Suppressor macrophage (primary cell): ENCODE measurements around the gene EBI3.
"Not testable (repeated sequence)": the region's sequence is repeated elsewhere in the genome, so short reads cannot be mapped to it uniquely, and the experiment has no call there.

Experiments
- DNase-seq, 4 experiments: peaks; one replicate each; pipeline ENCODE4 v3.0.0-alpha.2; 2020 to 2022

The EBI3 gene

DNA sequence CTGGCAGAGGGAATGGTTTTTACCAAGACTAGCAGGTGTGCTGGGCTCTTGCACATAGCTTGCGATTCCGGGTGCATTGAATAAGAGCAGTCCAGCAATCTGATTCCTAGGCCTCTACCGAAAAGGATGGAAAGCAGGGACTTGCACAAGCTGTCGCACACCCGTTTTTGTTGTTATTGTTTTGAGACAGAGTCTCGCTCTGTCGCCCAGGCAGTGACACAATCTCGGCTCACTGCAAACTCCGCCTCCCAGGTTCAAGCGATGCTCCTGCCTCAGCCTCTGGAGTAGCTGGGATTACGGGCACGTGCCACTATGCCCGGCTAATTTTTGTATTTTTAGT is 5.5 kb downstream of the EBI3 start:
- DNase-seq, result no peak

DNA sequence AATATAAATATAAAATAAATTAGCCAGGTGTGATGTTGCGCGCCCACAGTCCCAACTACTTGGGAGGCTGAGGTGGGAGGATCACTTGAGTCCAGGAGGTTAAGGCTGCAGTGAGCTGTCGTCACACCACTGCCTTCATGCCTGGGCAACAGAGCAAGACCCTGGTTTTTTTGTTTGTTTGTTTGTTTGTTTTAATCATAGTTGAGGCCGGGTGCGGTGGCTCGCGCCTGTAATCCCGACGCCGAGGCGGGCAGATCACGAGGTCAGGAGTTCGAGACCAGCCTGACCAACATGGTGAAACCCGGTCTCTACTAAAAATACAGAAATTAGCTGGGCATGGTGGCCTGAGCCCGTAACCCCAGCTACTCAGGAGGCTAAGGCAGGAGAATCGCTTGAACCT is 8.2 kb downstream of the EBI3 start:
- DNase-seq, result not testable (repeated sequence)

DNA sequence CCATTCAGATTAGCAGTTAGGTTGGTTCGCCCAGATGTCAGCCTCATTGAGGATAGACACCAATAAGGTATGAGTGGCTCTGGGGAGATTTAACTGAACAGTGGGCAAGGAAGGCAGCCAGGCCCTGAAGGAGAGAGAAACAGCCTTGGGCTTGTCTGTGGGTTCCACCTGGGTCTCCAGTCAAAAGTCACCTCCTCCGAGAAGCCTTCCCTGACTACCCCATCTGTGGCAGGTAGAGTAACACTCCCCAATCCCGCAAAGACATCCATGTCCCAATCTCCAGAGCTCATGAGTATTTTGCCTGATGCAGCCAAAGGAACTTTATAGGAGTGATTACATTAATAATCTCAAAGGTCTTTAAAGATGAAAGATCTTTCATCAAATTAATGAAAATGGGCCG is 9.5 kb downstream of the EBI3 start:
- DNase-seq, result no peak

DNA sequence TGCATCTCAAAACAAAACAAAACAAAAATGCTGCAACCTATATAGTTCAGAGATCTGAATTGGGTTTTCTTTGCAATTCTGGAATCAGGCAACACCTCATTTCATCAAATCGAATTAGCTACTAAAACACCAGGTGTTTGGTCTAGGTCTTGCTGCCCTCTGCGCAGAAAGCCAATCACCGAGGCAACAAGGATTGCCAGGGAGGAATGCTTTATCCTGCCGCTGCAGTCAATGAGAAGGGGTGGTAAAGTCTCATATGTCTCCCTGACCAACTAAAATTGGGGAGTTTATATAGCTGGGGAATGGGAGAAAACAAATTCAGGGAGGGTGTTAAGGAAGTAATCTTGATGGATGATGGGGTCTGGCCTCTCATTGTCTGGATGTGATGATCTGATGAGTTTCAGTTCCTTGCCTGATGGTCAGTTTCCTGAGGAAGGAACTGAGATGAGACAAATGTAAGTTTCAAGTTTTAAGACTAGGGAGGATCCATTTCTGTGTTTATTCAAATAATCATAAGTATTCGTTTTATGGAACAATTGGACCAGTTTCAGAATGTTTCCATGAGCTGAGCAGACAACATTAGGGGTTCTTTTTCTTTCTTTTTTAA is 12.6 kb downstream of the EBI3 start:
- peak; percentile 18 to 71 (median 47) for DNase-seq

DNA sequence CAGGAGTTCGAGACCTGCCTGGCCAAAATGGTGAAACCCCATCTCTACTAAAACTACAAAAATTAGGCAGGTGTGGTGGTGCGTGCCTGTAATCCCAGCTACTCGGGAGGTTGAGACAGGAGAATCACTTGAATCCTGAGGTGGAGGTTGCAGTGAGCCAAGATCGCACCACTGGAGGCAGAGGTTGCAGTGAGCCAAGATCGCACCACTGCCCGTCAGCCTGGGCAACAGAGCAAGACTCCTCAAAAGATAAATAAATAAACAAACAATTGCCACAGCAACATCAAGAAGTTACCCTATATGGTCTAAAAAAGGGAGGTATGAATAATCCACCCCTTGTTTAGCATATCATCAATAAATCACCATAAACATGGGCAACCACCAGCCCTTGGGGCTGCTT is 16.6 kb downstream of the EBI3 start:
- not testable (repeated sequence) for DNase-seq

DNA sequence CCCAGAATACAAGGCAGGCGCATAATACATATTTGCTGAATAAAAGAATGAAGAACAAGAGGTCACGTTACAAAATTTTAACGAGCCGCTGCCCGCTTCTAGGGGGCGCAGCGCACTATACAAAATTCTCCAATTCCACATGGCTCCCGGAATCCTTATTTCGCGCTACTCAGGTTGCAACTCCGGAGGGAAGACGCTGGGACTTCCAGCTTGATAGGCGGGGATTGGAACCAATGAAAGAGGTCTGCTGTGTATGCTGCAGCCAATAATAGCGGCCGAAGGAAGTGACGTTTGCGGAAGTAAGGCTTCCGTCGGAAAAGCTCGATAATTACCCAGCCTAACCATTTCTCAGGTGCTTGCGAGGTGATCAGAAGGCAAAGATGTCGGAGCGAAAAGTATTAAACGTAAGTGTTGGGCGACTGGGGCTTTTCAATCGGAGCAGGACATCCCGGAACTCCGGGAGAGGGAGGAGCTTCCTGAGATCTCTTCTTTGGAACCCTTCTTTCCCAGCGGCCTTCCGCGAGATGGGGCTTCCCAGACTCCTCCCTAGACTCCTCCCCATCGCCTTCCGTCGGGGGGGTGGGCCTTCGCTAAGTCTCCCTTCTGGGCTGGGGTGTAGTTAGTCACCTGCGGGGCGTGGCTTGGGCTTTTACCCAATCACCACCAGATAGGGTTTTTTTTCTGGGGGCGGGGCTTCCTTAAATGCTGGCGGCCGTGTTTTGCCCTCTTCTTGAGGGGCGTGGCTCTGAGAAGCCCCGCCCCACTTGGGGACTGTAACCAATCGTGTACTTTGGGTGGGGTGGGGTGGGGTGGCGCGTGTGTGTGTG is 17.7 kb downstream of the EBI3 start, which contains the start of gene YJU2:
YJU2 (plus strand) TSS at position 314 of the 827 bp plus-strand sequence; CDS start at position 381, 67 bp downstream.
- DNase-seq, result peak; percentile 100

DNA sequence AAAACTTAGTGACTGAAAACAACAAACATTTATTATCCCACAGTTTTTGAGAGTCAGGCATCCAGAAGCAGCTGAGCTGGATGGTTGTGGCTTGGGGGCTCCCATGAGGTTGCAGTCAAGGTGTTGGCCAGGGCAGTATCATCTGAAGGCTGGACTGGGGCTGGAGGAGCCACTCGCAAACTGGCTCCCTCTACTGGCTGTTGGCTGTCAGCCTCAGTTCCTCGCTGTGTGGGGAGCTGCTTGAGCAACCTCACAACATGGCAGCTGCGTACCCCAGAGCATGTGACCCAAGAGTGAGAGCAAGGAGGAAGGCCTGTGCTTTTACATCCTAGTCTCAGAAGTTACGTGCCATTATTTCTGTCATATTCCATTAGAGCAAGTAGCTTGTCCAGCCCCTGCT is 27.2 kb downstream of the EBI3 start:
- DNase-seq, result no peak

DNA sequence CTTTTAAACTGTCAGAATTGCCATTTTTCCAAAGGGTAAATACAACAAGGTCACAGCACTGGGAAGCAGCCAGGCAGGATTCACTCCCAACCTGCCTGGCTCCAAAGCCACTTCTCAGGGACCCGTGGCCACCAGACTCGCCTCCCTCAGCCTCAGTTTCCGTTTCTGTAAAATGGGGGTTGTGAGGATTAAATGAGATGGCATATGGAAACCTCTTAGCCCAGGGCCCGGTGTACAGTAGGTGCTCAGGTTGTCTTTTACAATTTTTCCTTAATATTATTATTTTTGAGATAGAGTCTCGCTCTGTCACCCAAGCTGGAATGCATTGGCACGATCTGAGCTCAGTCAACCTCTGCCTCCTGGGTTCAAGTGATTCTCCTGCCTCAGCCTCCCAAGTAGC is 27.7 kb downstream of the EBI3 start:
- DNase-seq, result no peak

DNA sequence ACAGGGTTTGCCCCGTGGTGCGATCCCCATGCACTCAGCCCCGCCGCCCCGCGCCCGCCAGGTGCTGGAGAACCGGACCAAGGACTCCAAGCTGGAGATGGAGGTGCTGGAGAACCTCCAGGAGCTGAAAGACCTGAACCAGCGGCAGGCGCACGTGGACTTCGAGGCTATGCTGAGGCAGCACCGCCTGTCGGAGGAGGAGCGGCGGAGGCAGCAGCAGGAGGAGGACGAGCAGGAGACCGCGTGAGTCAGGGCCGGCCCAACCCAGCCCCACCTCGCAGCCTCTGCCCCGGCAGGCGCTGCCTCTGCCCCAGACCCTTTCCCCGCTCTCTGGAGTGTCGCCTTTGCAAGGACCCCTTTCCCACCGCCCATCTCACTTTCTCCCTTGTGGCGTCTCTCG is 28.9 kb downstream of the EBI3 start:
- DNase-seq, result no peak

DNA sequence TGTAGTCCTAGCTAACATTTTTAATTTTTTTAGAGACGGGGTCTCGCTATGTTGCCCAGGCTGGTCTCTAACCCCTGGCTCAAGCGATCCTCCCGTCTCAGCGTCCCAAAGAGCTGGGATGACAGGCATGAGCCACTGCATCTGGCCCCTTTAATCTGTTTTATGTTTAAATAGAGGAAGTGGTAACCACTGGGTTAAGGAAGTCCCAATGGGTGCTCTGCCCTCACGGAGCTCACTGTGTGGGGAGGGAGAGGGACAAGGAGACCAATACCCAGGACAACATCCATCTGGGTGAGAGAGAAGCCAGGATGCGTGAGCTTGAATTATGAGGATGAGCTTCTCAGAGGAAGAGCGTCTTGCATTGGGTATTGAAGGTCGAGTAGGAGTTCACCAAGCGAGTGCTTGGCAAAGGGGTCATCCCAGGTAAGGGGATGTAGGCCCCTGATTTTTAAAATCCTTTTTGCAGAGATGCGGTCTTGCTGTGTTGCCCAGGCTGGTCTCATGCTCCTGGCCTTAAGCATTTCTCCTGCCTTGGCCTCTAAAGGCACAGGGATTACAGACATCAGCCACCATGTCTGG is 31.4 kb downstream of the EBI3 start:
- DNase-seq, result peak; percentile 56 to 69 (median 67)

DNA sequence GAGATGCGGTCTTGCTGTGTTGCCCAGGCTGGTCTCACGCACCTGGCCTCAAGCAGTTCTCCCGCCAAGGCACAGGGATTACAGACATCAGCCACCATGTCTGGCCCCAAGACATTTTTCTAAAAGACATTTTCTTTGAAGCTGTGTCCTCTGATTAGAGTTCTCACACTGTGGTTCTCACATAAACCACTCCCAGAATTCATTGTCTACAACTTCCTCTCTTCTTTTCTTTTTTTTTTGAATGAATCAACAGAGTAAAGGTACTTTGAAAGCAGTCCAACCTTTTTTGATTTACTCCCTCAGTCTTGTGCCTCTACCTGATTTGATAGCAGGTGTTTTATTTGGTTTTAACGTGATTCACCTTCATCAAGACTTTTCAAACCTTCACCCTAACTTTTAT is 35.5 kb downstream of the EBI3 start:
- DNase-seq, result no peak

DNA sequence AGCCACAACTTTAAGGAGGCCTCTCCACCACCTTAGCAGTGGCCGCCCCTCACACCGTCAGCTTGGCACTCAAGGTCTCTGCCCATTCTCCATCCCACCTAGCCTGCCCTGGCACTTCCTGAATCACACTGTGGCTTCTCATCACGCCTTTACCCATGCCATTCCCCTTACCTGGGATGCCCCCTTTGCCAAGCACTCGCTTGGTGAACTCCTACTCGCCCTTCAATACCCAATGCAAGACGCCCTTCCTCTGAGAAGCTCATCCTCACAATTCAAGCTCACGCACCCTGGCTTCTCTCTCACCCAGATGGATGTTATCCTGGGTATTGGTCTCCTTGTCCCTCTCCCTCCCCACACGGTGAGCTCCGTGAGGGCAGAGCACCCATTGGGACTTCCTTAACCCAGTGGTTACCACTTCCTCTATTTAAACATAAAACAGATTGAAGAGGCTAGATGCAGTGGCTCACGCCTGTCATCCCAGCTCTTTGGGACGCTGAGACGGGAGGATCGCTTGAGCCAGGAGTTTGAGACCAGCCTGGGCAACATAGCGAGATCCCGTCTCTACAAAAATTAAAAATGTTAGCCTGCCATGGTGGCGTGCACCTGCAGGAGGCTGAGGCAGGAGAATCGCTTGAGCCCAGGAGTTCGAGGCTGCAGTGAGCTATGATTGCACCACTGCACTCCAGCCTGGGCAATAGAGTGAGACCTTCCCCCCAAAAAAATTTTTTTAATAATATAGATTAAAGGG is 37.1 kb downstream of the EBI3 start:
- peak; percentile 35 to 66 (median 60) for DNase-seq

DNA sequence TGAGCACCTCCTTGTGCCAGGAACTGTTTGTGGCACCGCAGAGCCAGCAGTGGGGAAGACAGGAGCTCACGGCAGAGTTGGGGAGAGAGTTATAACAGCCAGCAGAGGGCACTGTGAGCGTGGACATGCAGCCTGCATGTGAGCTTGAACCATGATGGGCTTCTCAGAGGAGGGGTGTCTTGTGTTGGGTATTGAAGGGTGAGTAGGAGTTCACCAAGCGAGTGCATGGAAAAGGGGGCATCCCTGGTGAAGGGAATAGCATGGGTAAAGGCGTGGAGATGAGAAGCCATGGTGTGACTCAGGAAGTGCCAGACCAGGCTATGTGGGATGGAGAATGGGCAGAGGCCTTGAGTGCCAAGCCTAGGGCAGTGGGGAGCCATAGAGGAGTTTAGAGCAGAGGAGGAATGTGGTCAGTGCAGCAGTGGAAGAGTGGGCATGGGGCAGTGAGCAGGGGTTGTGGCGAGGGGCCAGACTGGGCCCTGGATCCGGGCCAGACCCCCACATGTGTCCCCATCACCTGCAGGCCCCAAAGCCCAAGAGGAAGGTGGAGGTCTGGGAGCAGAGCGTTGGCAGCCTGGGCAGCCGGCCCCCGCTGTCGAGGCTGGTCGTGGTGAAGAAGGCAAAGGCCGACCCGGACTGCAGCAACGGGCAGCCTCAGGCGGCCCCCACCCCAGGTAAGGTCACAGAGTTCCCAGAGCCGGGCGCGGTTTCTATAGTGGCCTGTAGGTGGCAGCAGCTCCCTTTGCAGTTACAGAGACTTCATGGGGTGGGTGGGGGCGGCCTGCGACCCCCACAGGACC is 38.0 kb downstream of the EBI3 start:
- peak; percentile 62 to 79 (median 69) for DNase-seq

DNA sequence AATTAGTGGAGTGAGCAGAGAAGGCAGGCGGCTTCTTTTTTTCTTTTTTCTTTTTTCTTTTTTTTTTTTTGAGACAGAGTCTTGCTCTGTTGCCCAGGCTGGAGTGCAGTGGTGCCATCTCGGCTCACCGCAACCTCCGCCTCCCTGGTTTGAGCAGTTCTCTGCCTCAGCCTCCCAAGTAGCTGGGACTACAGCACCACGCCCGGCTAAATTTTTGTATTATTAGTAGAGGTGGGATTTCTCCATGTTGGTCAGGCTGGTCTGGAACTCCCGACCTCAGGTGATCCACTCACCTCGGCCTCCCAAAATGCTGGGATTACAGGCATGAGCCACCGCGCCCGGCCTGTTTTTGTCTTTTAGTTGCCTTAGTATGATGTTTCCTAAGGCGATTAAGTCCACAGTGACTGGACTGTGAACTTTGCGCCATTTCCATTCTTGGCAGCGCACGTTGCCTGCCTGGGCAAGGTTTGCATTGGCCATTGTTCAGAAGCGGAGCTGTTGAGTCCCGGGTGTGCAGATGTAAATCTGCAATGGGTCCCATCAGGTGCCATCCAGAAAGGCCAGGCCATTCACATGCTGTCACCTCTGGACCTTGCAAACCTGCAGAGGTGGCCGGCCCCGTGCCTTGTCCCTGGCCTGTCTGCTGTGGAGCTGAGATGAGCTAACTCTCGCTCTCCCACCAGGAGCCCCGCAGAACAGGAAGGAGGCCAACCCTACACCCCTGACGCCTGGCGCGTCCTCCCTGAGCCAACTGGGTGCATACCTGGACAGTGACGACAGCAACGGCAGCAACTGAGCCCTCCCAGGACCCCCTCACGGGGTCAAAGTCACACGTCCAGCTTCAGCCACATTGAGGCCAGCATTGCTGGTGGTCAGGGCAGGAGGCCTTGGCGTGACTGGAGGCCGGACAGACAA is 38.8 kb downstream of the EBI3 start:
- no peak for DNase-seq

DNA sequence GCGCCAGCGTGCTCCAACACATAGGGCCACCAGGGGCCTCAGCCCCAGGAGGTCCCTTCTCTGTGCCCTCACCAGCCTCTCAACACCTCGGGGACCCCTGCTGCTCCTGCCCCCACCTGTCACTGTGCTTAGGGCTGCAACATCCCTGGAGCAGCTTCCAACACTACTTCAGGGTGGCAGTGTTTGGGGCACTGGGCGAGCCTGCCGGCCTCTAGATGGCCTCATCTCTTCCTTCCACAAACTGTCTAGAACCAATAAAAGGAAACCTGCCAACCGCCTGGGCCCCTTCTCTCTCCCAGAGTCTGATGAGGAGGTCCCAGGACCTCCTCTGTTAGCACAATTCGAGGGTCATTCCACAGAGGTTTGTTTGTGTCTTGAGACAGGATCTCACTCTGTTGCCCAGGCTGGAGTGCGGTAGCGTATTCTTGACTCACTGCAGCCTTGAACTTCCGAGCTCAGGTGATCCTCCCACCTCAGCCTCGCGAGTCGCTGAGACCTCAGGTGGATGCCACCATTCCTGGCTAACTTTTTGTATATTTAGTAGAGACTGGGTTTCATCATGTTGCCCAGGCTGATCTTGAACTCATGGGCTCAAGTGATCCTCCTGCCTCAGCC is 39.6 kb downstream of the EBI3 start:
- DNase-seq, result no peak

DNA sequence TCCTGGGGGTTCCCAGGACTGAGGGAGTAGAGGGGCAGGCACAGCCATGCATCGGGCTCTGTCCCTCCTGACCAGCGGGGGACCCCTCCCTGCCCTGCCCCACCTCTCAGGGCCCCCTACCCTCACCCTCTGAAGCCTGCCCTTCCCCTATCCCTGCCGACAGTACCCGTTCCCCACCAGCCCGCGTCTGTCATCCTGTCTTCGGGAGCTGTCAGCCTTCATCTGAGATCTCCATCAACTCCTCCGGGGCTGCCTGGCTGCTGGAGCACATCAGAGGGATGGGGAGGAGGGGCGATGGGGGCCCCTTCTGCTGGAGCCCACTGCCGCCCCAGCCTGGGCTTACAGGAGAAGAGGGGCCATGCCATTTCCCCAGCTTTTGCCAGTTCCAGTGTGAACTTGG is 43.6 kb downstream of the EBI3 start:
- DNase-seq, result no peak

DNA sequence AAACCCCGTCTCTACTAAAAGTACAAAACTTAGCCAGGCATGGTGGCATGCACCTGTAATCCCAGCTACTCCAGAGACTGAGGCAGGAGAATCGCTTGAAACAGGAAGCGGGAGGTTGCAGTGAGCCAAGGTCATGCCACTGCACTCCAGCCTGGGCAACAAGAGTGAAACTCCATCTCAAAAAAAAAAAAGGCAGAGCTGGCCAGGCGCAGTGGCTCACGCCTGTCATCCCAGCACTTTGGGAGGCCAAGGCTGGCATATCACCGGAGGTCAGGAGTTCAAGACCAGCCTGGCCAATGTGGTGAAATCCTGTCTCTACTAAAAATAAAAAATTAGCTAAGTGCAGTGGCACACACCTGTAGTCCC is 45.0 kb downstream of the EBI3 start:
- DNase-seq, result not testable (repeated sequence)

DNA sequence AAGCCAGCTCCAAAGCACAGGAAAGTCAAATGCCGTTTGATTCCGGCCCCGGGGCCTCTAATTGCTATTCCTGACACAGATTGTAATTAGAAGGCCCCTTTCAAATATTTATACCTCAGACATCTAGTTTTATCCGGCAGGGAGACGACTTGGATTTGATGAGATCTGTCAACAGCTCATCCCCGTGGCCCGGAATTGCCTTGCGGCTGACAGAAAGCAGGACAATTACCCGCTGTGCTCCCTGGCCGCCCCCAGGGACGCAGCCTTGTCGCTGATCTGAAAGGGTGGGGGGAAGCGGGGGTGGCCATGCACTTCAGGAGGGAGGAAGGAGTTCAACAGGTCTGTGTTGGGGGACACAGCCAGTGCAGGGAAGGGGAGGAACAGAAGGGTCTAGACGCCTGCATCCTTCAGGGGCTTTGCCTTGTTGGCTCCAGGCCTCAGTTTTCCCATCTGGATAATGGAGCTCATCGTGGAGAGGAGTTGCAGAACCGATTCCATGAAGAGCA is 47.9 kb downstream of the EBI3 start:
- DNase-seq, result no peak

DNA sequence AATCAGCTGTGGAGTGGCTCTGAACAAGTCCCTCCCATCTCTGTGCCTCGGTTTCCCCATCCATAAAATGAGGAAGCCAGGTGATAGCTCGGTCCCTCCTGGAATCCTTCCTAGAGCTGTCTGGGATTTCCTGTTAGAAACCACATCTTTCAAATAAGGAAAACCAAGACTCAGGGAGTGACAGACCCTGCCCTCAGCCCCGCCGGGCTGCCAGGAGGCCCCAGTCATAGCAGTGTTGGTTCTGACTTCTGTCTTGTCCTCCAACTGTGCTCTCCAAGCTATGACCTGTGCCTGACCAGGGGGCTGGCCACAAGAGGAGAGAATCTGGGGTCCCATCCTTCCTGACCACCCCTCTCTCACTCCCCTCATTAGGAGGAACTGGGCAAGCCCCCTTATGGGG is 48.7 kb downstream of the EBI3 start:
- no peak for DNase-seq

DNA sequence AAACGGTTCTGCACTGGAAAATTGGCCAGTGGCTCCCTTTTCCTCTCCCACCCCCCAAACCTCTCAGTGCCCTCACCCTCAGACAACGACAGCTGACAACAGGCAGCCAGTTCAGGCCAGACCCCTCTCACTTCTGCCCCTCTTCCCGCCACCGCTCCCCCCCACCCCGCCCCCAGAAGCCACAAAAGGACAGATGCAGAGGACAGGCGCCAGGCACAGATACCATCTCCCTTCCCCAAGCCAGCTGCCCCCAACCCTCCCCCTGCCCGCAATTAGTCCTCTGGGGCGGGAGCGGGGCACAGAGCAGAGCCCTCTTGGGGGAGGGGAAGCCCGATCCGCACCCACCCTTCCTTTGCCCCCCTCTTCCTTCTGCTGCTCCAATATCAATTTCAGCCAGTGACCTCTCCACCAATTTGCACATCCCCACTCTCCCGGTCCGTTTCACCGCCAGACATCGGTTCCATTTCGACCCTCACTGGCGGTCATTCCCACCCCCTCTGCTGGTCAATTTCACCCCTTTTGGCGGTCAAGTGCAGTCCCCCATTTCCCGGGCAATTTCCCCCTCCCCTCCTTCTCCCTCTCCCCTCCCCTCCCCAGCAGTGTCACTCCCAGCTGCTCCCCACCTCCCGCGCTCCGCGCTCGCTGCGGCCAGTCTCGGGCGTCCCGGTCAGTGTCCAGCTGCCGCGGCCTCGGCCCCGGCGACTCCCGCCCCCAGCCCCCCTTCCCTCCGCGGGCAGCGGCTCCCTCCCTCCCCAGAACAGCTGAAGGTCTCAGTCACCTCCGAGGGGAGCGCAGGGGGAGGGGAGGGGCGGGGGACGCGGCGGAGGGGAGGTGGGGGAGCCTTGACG is 49.3 kb downstream of the EBI3 start, which contains the start of gene SHD:
SHD (plus strand) TSS at position 848 of the 848 bp plus-strand sequence. CDS start 798 bp downstream, outside the sequence.
- no peak for DNase-seq
